ENCODE results near the gene ARHGAP21.

ARHGAP21 gene

GRCh38 chr10:24570658-24571426 is 152.8 kb downstream of the ARHGAP21 start:
- H3K4me3 ChIP-seq (ENCODE audit: low read length) = no peak overlapping the region
- H3K9me3 ChIP-seq (replicated peaks; ENCODE audit: insufficient read depth, low read length) = no peaks in the 10 kb centered on the region
- no peak overlapping the region for H2AFZ ChIP-seq (ENCODE audit: low read length)
- H3K36me3 ChIP-seq (replicated peaks; ENCODE audit: insufficient read depth, low read length) = no peaks in the 10 kb centered on the region
- H3K4me2 ChIP-seq (ENCODE audit: low read depth, low read length) = no peak overlapping the region
- H3F3A ChIP-seq (ENCODE audit: insufficient read depth, low read length) = 0 out of 2 replicates have a peak, but pooled peaks cover 2% of the 10 kb centered on the region
- no peak overlapping the region for H3K27ac ChIP-seq (ENCODE audit: low read length)
- H3K4me1 ChIP-seq (ENCODE audit: low read length) = no peaks in the 10 kb centered on the region
- no peaks in the 10 kb centered on the region for H4K20me1 ChIP-seq (ENCODE audit: insufficient read depth, low read length)
- no peaks in the 10 kb centered on the region for H3K79me2 ChIP-seq (ENCODE audit: low read length)
- DNase-seq = no peak
- H3K27me3 ChIP-seq (replicated peaks; ENCODE audit: insufficient read depth, low read length) = no peaks in the 10 kb centered on the region
- H3K9ac ChIP-seq (ENCODE audit: low read length) = no peak overlapping the region
- TF ChIP-seq, protein P1, sequence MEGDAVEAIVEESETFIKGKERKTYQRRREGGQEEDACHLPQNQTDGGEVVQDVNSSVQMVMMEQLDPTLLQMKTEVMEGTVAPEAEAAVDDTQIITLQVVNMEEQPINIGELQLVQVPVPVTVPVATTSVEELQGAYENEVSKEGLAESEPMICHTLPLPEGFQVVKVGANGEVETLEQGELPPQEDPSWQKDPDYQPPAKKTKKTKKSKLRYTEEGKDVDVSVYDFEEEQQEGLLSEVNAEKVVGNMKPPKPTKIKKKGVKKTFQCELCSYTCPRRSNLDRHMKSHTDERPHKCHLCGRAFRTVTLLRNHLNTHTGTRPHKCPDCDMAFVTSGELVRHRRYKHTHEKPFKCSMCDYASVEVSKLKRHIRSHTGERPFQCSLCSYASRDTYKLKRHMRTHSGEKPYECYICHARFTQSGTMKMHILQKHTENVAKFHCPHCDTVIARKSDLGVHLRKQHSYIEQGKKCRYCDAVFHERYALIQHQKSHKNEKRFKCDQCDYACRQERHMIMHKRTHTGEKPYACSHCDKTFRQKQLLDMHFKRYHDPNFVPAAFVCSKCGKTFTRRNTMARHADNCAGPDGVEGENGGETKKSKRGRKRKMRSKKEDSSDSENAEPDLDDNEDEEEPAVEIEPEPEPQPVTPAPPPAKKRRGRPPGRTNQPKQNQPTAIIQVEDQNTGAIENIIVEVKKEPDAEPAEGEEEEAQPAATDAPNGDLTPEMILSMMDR (IDR thresholded peaks at IDR 0.05; ENCODE audit: low read length) = no peak
- TF ChIP-seq EZH2 (optimal IDR thresholded peaks at IDR 0.05; ENCODE audit: low read depth, low read length) (no peak), EZH2phosphoT487 (IDR thresholded peaks at IDR 0.05; ENCODE audit: low read length) (no peak)
- H3K9me2 ChIP-seq (replicated peaks; ENCODE audit: insufficient read depth, low read length) = no peaks in the 10 kb centered on the region

DNA sequence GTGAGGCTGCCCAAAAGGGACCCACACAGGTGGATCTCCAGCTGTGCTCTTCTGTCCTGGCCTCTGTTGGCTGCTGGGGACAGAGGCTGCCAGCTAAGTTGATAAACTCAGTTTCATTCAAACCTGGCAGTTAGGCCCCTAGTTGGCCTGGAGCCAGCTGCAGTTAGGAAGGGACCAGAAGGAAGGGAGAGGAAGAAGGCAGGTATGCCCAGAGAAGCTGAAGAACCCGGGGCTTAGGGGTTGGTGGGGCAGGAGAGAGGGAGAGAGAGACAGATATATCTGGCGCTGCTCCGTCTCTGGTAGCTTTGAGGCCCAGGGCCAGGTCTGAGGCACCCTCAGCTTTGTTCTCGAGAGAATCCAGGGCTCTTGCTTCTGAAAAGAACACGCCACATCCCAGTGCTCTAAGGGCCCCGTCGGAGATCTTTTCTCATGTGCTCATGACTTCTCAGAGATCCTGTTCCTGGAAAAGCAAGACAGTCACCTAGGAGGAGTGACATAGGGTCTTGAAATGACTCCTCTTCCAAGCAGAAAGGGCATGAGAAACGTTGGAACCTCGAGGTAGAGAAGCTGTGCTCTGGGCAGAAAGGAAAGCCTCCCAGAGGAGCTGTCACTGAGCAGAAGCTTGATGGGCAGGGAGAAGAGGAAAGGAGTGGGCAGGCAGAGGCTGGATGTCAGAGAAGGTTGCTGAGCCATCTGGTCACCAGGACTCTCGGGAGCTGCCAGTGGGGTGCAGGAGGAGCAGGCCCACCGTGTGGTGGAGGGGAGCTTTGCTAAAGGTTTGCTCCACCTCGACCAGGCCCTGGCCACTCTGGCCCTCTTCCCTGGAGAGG is 153.6 kb downstream of the ARHGAP21 start:
- H3K36me3 ChIP-seq (replicated peaks; ENCODE audit: insufficient read depth, low read length) = no peaks in the 10 kb centered on the region
- no peak overlapping the region for H3K9ac ChIP-seq (ENCODE audit: low read length)
- no peak overlapping the region for H3K27ac ChIP-seq (ENCODE audit: low read length)
- H3K4me3 ChIP-seq (ENCODE audit: low read length) = no peak overlapping the region
- no peak for DNase-seq
- H3F3A ChIP-seq (ENCODE audit: insufficient read depth, low read length) = 0 out of 2 replicates have a peak, but pooled peaks cover 2% of the 10 kb centered on the region
- TF ChIP-seq, protein P1 (IDR thresholded peaks at IDR 0.05; ENCODE audit: low read length) = no peak
- no peak for TF ChIP-seq EZH2phosphoT487 (IDR thresholded peaks at IDR 0.05; ENCODE audit: low read length)
- no peak for TF ChIP-seq EZH2 (optimal IDR thresholded peaks at IDR 0.05; ENCODE audit: low read depth, low read length)
- H3K9me2 ChIP-seq (replicated peaks; ENCODE audit: insufficient read depth, low read length) = no peaks in the 10 kb centered on the region
- no peaks in the 10 kb centered on the region for H3K4me1 ChIP-seq (ENCODE audit: low read length)
- H3K79me2 ChIP-seq (ENCODE audit: low read length) = no peaks in the 10 kb centered on the region
- H3K4me2 ChIP-seq (ENCODE audit: low read depth, low read length) = no peak overlapping the region
- no peaks in the 10 kb centered on the region for H3K9me3 ChIP-seq (replicated peaks; ENCODE audit: insufficient read depth, low read length)
- no peak overlapping the region for H2AFZ ChIP-seq (ENCODE audit: low read length)
- H4K20me1 ChIP-seq (ENCODE audit: insufficient read depth, low read length) = no peaks in the 10 kb centered on the region
- no peaks in the 10 kb centered on the region for H3K27me3 ChIP-seq (replicated peaks; ENCODE audit: insufficient read depth, low read length)

- no peak for DNase-seq
- Histone ChIP-seq H4K20me1 (ENCODE audit: insufficient read depth, low read length) (no peaks in the 10 kb centered on the region), H3K36me3 (replicated peaks; ENCODE audit: insufficient read depth, low read length) (no peaks in the 10 kb centered on the region), H3F3A (ENCODE audit: insufficient read depth, low read length) (0 out of 2 replicates have a peak, but pooled peaks cover 2% of the 10 kb centered on the region), H3K27me3 (replicated peaks; ENCODE audit: insufficient read depth, low read length) (no peaks in the 10 kb centered on the region), H3K4me3 (ENCODE audit: low read length) (no peak overlapping the region), H3K4me1 (ENCODE audit: low read length) (no peaks in the 10 kb centered on the region), H3K9ac (ENCODE audit: low read length) (no peak overlapping the region), H2AFZ (ENCODE audit: low read length) (no peak overlapping the region), H3K4me2 (ENCODE audit: low read depth, low read length) (no peak overlapping the region), H3K9me2 (replicated peaks; ENCODE audit: insufficient read depth, low read length) (no peaks in the 10 kb centered on the region), H3K9me3 (replicated peaks; ENCODE audit: insufficient read depth, low read length) (no peaks in the 10 kb centered on the region), H3K27ac (ENCODE audit: low read length) (no peak overlapping the region), H3K79me2 (ENCODE audit: low read length) (no peaks in the 10 kb centered on the region)
- TF ChIP-seq, protein P1 (IDR thresholded peaks at IDR 0.05; ENCODE audit: low read length) = no peak
- TF ChIP-seq EZH2phosphoT487 (IDR thresholded peaks at IDR 0.05; ENCODE audit: low read length) (no peak), EZH2 (optimal IDR thresholded peaks at IDR 0.05; ENCODE audit: low read depth, low read length) (no peak)
Observed at GRCh38 chr10:24569330-24569796, 154.3 kb downstream of the ARHGAP21 start.

All from MM.1S (cell line).